MG63 (cell line): ENCODE data around the gene DDA1. TPM values are rescaled to one million over a fixed set of nuclear protein-coding genes. Genes with fewer than 3 reads are reported as not detected.

Source experiments
- DNase-seq: peaks from one replicate; pipeline ENCODE4 v3.0.0-alpha.2; 2020
- H3K27me3 ChIP-seq: fragments of 250-450 bp; sonication (Bioruptor Pico); 2 replicates; pipeline ENCODE4 v1.5.1; 2020; ENCODE audit warnings: mild to moderate bottlenecking, moderate library complexity
- H3K36me3 ChIP-seq: fragments of 250-450 bp; sonication (Bioruptor Pico); 2 replicates; pipeline ENCODE4 v1.5.1; 2020; ENCODE audit warnings: mild to moderate bottlenecking, moderate library complexity
- H3K4me3 ChIP-seq: fragments of 250-450 bp; sonication (Bioruptor Pico); 2 replicates; pipeline ENCODE4 v1.5.1; 2020; ENCODE audit warnings: mild to moderate bottlenecking, moderate library complexity
- H3K9me3 ChIP-seq: fragments of 250-450 bp; sonication (Bioruptor Pico); 2 replicates; pipeline ENCODE4 v1.5.1; 2020; ENCODE audit warnings: mild to moderate bottlenecking, moderate library complexity
- total RNA-seq: library from RNA; depleted of rRNA; stranded (reverse); fragments of >200 nt; shearing (Covaris generic); gene quantifications from 2 replicates; pipeline ENCODE4 v1.2.3, GENCODE V29; 2014; ENCODE audit warnings: low replicate concordance

Gene DDA1
- total RNA-seq, 1 experiment from 2014 or later = 9.1 TPM

- peaks cover 8% of the 10 kb centered on the region for H3K36me3 ChIP-seq
- no peak for DNase-seq
These were observed 21.7 kb downstream of the DDA1 start for GRCh38 chr19:17331045-17331558.

GRCh38 chr19:17332360-17332676, 23.0 kb downstream of the DDA1 start:
- H3K36me3 ChIP-seq = peaks cover 8% of the 10 kb centered on the region
- DNase-seq = no peak
- H3K27me3 ChIP-seq = no peaks in the 10 kb centered on the region
- no peak overlapping the region for H3K4me3 ChIP-seq
- peaks cover 2% of the 10 kb centered on the region; the same call in 1 of the 2 replicates for H3K9me3 ChIP-seq

More at GRCh38 chr19:17331045-17331558, 21.7 kb downstream of the DDA1 start:
- Histone ChIP-seq H3K4me3 (no peak overlapping the region), H3K9me3 (peaks cover 2% of the 10 kb centered on the region; the same call in 1 of the 2 replicates), H3K27me3 (no peaks in the 10 kb centered on the region)

DNA sequence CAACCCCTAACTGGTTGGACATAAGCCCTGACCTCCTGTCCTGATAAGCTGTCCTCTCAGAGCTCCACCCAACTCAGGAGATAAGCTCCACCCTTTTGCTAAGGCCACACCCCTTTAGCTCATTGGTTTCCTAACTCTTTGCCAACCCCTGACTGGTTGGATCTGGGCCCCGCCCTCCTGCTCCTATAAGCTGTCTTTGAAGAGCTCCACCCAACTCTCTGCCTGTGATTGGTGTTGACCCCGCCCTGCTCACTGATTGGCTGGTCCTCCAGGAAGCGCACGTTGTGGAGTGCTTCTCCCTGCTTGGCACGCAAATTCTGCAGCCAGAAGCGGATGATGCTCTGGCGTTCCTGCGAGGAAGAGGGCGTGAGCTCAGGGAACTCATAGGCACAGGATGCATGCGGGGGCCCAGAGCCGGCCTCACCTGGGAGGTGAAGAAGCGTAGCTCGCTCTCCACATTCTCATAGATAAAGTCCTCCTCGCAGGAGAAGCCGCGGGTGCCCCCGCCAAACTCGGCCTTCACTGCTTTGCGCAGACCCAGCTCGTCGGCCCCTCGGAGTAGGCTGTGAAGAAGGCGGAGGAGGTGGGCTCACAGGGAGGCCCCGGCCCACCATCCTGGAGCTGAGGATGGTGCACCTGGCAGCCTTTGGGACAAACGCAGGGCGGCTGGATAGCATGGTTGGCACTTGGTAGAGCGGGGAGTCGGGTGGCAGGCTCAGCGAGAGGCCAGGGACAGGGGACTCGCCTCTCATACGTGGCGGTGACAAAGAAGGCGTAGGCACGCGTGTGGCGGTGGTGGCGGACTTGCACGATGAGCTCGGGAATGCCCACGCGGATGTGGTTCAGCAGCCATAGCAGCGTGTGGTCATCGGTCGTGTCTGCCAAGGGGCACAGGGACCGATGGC, 23.6 kb downstream of the DDA1 start:
- peak; percentile 71 for DNase-seq
- Histone ChIP-seq H3K4me3 (no peak overlapping the region), H3K27me3 (no peaks in the 10 kb centered on the region), H3K9me3 (peaks cover 2% of the 10 kb centered on the region; the same call in 1 of the 2 replicates), H3K36me3 (peaks cover 8% of the 10 kb centered on the region)

GRCh38 chr19:17333611-17334413, 24.4 kb downstream of the DDA1 start:
- H3K9me3 ChIP-seq = peaks cover 2% of the 10 kb centered on the region; the same call in 1 of the 2 replicates
- H3K27me3 ChIP-seq = no peaks in the 10 kb centered on the region
- DNase-seq = peak; percentile 57
- peak overlapping the region; percentile 69 for H3K4me3 ChIP-seq
- peaks cover 14% of the 10 kb centered on the region for H3K36me3 ChIP-seq

- peak; percentile 100 for DNase-seq
- Histone ChIP-seq H3K4me3 (peak within 1 kb of the TSS; percentile 69), H3K9me3 (peaks cover 2% of the 10 kb centered on the region; the same call in 1 of the 2 replicates), H3K36me3 (peaks cover 18% of the 10 kb centered on the region), H3K27me3 (no peaks in the 10 kb centered on the region)
These were observed 25.3 kb downstream of the DDA1 start, which contains the start of gene ANO8 for GRCh38 chr19:17334414-17335409. ANO8 (minus strand) TSS chr19:17334855; CDS start chr19:17334670, 185 bp downstream.

DNA sequence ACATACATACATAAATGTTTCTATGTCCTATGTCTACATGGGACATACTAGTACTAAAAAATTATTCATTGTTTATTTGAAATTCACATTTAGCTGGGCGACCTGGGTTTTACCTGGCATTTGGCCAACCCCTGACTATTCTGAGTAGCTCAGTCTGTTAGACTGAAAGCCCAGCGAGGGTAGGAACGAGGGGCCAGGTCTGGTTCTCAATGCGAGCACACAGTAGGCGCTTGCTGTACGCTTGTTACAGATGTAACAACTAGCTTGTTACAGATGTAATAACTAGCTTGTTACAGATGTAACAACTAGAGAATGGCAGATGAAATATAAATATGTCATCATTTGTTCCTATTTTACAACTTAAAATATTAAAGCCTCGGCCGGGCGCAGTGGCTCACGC, 26.2 kb downstream of the DDA1 start:
- H3K27me3 ChIP-seq = no peaks in the 10 kb centered on the region
- H3K36me3 ChIP-seq = peaks cover 18% of the 10 kb centered on the region
- DNase-seq = no peak
- no peak overlapping the region; the same call in 1 of the 2 replicates for H3K4me3 ChIP-seq
- peaks cover 2% of the 10 kb centered on the region; the same call in 1 of the 2 replicates for H3K9me3 ChIP-seq

DNA sequence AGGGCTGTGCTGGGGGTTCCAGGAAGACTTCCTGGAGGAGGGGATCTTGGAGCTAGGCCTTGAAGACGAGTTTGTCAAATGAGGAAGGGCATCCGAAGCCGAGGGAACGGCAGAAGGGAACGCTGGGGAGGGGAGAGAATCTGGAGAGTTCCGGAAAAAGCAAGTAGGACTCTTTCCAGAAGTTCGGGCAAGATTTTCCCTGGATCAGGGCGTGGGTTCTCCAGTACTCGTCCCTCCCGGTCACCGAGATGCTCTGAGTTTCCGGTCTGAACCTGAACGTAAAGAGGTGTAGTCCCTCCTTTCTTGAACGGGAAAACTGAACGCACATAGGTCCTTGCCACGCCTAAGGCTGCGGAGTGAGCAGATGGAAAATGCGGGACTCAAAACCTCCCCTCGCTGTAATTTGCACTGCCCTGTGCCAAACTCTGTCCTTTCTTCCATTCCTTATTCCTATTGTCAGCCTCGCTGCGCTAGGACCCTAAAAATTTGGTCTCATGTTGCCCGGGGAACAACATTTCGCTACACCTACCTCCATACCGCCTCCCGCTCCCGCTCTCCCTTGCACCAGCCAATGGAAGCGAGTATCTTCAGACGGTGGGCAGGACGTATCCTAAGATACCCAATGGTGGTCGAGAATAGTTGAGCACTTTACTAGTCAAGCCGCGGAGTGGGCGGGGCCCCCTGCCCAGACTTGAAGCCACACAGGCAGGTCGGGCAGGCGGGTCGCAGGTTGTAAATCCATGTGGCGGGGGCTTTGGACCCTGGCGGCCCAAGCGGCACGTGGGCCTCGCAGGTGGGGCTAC, 27.7 kb downstream of the DDA1 start, which contains the start of gene GTPBP3:
Gene GTPBP3 (plus strand): TSS at position 682 of the 803 bp plus-strand sequence. CDS start 59 bp downstream, at position 741.
- peak; percentile 99 for DNase-seq
- H3K9me3 ChIP-seq = peaks cover 2% of the 10 kb centered on the region; the same call in 1 of the 2 replicates
- H3K27me3 ChIP-seq = no peaks in the 10 kb centered on the region
- peaks cover 22% of the 10 kb centered on the region for H3K36me3 ChIP-seq
- H3K4me3 ChIP-seq = peak within 1 kb of the TSS; percentile 94

DNA sequence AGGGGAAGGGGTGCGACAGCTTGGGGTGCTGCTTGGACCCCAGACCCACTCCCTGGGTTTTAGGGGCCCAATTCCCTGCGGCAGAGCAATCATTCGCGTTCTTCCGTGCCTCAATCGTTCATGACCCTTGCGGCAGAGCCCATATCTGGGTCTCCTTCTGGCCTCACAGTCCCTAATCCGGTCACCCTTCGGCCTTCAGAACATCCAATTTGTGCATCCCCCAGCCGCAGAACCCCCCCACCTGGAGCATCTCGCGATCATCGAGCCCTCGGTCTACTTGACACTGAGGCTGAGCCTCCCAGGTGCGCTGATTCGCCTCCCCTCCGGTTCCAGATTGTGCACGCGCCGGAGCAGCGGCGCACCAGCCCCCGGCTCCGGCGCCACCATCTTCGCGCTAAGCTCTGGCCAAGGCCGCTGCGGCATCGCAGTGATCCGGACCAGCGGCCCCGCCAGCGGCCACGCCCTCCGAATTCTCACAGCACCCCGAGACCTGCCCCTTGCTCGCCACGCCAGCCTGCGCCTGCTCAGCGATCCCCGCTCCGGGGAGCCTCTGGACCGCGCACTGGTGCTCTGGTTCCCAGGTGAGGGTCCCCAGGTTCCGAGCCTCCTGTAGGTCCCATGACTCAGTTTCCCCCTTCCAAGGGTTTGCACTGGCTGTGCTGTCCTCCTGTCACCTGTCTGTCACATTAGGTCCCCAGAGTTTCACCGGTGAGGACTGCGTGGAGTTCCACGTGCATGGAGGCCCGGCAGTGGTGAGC, 28.5 kb downstream of the DDA1 start:
- no peaks in the 10 kb centered on the region for H3K27me3 ChIP-seq
- peak; percentile 57 for DNase-seq
- peaks cover 17% of the 10 kb centered on the region for H3K36me3 ChIP-seq
- peaks cover under 1% of the 10 kb centered on the region; the same call in 1 of the 2 replicates for H3K9me3 ChIP-seq
- peak overlapping the region; percentile 94 for H3K4me3 ChIP-seq

- no peaks in the 10 kb centered on the region for H3K27me3 ChIP-seq
- peaks cover 14% of the 10 kb centered on the region for H3K36me3 ChIP-seq
- no peaks in the 10 kb centered on the region for H3K9me3 ChIP-seq
- no peak for DNase-seq
- H3K4me3 ChIP-seq = peak overlapping the region; percentile 94
These were observed 29.2 kb downstream of the DDA1 start for GRCh38 chr19:17338433-17339078.

DNA sequence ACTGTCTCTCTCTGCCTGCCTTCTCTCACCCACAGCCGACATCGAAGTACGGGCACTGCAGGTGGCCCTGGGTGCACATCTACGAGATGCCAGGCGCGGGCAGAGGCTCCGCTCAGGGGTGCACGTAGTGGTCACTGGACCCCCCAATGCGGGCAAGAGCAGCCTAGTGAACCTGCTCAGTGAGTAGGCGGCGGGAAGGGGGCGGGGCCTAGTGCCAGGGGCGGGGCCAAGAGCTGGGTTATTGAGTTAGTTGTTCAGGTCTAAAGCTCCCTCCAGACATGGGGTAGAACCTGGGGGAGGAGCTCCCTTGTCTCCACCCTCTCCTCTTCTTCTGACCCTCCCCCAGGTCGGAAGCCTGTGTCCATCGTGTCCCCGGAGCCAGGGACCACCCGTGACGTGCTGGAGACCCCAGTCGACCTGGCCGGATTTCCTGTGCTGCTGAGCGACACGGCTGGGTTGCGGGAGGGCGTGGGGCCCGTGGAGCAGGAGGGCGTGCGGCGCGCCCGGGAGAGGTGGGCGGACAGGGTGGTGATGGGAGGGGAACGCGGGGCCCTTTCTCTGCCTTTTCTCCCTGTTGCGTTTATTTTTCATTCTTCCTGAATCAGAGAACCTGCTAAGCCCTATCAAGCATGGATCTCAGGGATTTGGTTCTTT, 29.9 kb downstream of the DDA1 start:
- Histone ChIP-seq H3K9me3 (no peaks in the 10 kb centered on the region), H3K36me3 (peaks cover 14% of the 10 kb centered on the region), H3K27me3 (no peaks in the 10 kb centered on the region), H3K4me3 (no peak overlapping the region)
- DNase-seq = no peak

DNA sequence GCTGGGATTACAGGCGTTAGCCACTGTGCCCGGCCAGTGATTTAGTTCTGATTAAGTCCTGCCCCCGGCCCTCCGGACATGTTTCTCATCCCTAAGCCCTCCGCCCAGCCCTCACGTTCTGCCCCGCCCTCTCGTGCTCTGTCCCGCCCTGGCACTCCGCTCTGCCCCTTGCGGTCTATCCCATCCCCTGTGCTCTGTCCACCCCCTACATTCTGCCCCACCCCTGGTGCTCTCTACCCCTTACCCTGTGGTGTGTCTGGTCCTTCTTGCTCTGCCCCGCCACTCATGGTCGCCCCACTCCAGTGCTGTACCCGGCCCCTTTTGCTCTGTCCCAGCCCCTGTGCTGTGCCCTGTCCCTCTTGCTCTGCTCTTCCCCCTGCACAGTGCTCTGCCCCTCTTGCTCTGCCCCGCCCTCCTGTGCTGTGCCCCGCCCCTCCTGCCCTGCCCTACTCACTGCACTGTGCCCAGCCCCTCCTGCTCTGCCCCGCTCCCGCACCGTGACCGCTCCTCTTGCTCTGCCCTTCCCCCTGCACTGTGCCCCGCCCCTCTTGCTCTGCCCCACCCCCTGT, 31.0 kb downstream of the DDA1 start:
- no peak overlapping the region for H3K4me3 ChIP-seq
- no peak for DNase-seq
- no peaks in the 10 kb centered on the region for H3K27me3 ChIP-seq
- H3K36me3 ChIP-seq = peaks cover 14% of the 10 kb centered on the region
- no peaks in the 10 kb centered on the region for H3K9me3 ChIP-seq

- Histone ChIP-seq H3K9me3 (no peaks in the 10 kb centered on the region), H3K36me3 (peaks cover 14% of the 10 kb centered on the region), H3K27me3 (no peaks in the 10 kb centered on the region), H3K4me3 (no peak overlapping the region)
- DNase-seq = no peak
These were observed 31.6 kb downstream of the DDA1 start for GRCh38 chr19:17340871-17341357.

DNA sequence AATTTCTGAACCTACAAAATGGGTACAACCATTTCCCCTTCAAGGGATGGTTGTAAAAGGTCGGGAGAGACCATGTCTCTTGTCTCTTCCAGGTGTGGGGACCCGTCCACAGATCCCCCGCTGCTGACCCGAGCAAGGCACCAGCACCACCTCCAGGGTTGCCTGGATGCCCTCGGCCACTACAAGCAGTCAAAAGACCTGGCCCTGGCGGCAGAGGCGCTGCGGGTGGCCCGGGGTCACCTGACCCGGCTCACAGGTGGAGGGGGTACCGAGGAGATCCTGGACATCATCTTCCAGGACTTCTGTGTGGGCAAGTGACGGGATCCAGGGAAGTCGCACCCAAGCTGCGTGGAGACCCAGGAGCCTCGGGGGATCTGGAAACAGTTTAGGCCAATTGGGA, 32.0 kb downstream of the DDA1 start:
- H3K9me3 ChIP-seq = no peaks in the 10 kb centered on the region
- peaks cover 14% of the 10 kb centered on the region for H3K36me3 ChIP-seq
- H3K27me3 ChIP-seq = no peaks in the 10 kb centered on the region
- no peak for DNase-seq
- H3K4me3 ChIP-seq = no peak overlapping the region
